ENCODE data around the gene FLYWCH2.

FLYWCH2 gene

DNA sequence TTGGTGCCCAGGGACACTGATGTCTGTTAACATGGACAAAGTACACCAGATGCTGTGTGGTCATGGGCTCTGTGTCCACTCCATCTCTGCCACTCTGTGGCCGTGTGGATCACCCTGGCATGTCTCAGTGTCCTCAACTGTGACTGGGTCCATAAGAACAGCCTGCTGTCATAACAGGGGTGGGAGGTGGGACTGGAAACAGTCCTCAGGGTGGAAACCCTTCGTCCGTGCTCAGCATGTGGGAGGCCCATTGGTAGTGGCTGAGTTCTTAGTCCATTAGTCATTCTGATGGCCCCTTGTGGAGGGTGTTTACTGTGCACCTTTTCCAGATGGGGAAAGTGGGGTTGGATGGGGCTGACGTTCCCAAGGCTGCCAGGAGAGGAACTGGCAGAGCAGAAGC lies 12.8 kb downstream of the FLYWCH2 start:
- Histone ChIP-seq H3K36me3 (ENCODE audit: insufficient read depth, low read length) (peaks cover 33% of the 10 kb centered on the region), H4K20me1 (ENCODE audit: insufficient read depth, low read length) (peaks cover 4% of the 10 kb centered on the region; the same call in 1 of the 2 replicates), H3K27ac (ENCODE audit: low read length) (no peak overlapping the region), H3K4me2 (ENCODE audit: insufficient read depth, low read length) (no peak overlapping the region), H3K4me3 (ENCODE audit: low read depth in 1 of 2, low read length in 2 of 2) (no peak overlapping the region), H3K79me2 (ENCODE audit: insufficient read depth, low read length) (peaks cover 3% of the 10 kb centered on the region), H3K4me1 (ENCODE audit: insufficient read depth, low read length) (no peaks in the 10 kb centered on the region), H3K27me3 (ENCODE audit: insufficient read depth, low read length, poor library complexity) (no peaks in the 10 kb centered on the region), H3K9ac (ENCODE audit: low read depth, low read length) (no peak overlapping the region), H3K9me3 (ENCODE audit: insufficient read depth, low read length, severe bottlenecking) (no peaks in the 10 kb centered on the region), H2AFZ (ENCODE audit: low read depth, low read length) (no peak overlapping the region)
- ATAC-seq (ENCODE audit: insufficient read depth, low read depth) (no peak), DNase-seq (no peak)
- TF ChIP-seq, protein P1, sequence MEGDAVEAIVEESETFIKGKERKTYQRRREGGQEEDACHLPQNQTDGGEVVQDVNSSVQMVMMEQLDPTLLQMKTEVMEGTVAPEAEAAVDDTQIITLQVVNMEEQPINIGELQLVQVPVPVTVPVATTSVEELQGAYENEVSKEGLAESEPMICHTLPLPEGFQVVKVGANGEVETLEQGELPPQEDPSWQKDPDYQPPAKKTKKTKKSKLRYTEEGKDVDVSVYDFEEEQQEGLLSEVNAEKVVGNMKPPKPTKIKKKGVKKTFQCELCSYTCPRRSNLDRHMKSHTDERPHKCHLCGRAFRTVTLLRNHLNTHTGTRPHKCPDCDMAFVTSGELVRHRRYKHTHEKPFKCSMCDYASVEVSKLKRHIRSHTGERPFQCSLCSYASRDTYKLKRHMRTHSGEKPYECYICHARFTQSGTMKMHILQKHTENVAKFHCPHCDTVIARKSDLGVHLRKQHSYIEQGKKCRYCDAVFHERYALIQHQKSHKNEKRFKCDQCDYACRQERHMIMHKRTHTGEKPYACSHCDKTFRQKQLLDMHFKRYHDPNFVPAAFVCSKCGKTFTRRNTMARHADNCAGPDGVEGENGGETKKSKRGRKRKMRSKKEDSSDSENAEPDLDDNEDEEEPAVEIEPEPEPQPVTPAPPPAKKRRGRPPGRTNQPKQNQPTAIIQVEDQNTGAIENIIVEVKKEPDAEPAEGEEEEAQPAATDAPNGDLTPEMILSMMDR (IDR thresholded peaks at IDR 0.05; ENCODE audit: borderline replicate concordance, extremely low read depth, low read length, poor library complexity, severe bottlenecking): no peak
- TF ChIP-seq EZH2 (IDR thresholded peaks at IDR 0.05; ENCODE audit: borderline replicate concordance, low read depth, low read length, severe bottlenecking): no peak

DNA sequence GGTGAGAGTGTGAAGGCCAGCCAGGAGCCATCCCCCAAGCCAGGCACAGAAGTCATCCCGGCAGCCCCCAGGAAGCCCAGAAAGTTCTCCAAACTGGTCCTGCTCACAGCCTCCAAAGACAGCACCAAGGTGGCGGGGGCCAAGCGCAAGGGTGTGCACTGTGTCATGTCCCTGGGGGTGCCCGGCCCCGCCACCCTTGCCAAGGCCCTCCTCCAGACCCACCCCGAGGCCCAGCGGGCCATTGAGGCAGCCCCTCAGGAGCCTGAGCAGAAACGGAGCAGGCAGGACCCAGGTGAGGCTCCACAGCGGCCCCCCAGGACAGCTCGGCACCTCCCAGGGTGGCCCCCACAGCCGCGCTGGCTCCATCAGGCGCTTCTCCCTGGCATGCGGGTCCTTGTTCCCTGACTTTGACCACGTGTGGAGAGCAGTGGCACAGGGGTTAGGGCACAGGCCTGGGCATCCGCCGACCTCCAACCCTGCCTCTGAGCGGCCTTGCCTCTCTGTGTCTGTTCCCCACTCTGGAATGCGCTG lies 13.5 kb downstream of the FLYWCH2 start:
- ATAC-seq (ENCODE audit: insufficient read depth, low read depth) (no peak), DNase-seq (no peak)
- TF ChIP-seq, protein P1 (IDR thresholded peaks at IDR 0.05; ENCODE audit: borderline replicate concordance, extremely low read depth, low read length, poor library complexity, severe bottlenecking): no peak
- TF ChIP-seq EZH2 (IDR thresholded peaks at IDR 0.05; ENCODE audit: borderline replicate concordance, low read depth, low read length, severe bottlenecking): no peak
- no peaks in the 10 kb centered on the region for H3K4me1 ChIP-seq (ENCODE audit: insufficient read depth, low read length)
- no peak overlapping the region for H2AFZ ChIP-seq (ENCODE audit: low read depth, low read length)
- no peak overlapping the region for H3K9ac ChIP-seq (ENCODE audit: low read depth, low read length)
- H3K27ac ChIP-seq (ENCODE audit: low read length): no peak overlapping the region
- peaks cover 33% of the 10 kb centered on the region for H3K36me3 ChIP-seq (ENCODE audit: insufficient read depth, low read length)
- H4K20me1 ChIP-seq (ENCODE audit: insufficient read depth, low read length): peaks cover 4% of the 10 kb centered on the region; the same call in 1 of the 2 replicates
- H3K4me2 ChIP-seq (ENCODE audit: insufficient read depth, low read length): no peak overlapping the region
- no peak overlapping the region for H3K4me3 ChIP-seq (ENCODE audit: low read depth in 1 of 2, low read length in 2 of 2)
- no peaks in the 10 kb centered on the region for H3K79me2 ChIP-seq (ENCODE audit: insufficient read depth, low read length)
- H3K27me3 ChIP-seq (ENCODE audit: insufficient read depth, low read length, poor library complexity): no peaks in the 10 kb centered on the region
- no peaks in the 10 kb centered on the region for H3K9me3 ChIP-seq (ENCODE audit: insufficient read depth, low read length, severe bottlenecking)

DNA sequence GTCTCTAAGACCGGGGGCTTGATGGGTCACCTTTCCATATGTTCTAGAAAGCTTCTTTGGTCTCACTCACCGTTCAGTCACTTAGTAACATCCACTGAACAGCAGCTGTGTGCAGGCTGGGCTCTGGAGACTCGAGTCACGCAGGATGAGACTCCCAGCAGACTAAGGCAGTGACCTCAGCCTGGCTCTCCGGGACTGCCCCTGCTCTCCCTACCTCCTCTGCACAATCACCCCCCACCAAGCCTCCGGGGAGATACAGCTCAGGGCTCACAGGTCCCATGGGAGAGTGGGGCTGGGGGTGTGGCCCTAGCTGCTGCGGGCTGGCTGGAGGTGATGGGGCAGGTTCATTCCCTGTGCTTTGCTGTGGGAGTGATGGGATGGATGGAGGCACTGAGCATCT lies 14.1 kb downstream of the FLYWCH2 start:
- no peak overlapping the region for H3K9ac ChIP-seq (ENCODE audit: low read depth, low read length)

More for the DNA sequence above, 14.1 kb downstream of the FLYWCH2 start:
- H3K27ac ChIP-seq (ENCODE audit: low read length): no peak overlapping the region
- peaks cover 33% of the 10 kb centered on the region for H3K36me3 ChIP-seq (ENCODE audit: insufficient read depth, low read length)
- H4K20me1 ChIP-seq (ENCODE audit: insufficient read depth, low read length): peaks cover 4% of the 10 kb centered on the region; the same call in 1 of the 2 replicates
- ATAC-seq (ENCODE audit: insufficient read depth, low read depth): 0 out of 3 replicates have a peak, but pooled peaks have one; percentile 35
- H3K4me2 ChIP-seq (ENCODE audit: insufficient read depth, low read length): no peak overlapping the region
- H2AFZ ChIP-seq (ENCODE audit: low read depth, low read length): no peak overlapping the region
- H3K79me2 ChIP-seq (ENCODE audit: insufficient read depth, low read length): no peaks in the 10 kb centered on the region
- TF ChIP-seq EZH2 (IDR thresholded peaks at IDR 0.05; ENCODE audit: borderline replicate concordance, low read depth, low read length, severe bottlenecking): no peak
- TF ChIP-seq, protein P1 (IDR thresholded peaks at IDR 0.05; ENCODE audit: borderline replicate concordance, extremely low read depth, low read length, poor library complexity, severe bottlenecking): no peak
- H3K9me3 ChIP-seq (ENCODE audit: insufficient read depth, low read length, severe bottlenecking): no peaks in the 10 kb centered on the region
- no peak for DNase-seq
- H3K4me3 ChIP-seq (ENCODE audit: low read depth in 1 of 2, low read length in 2 of 2): no peak overlapping the region
- no peaks in the 10 kb centered on the region for H3K4me1 ChIP-seq (ENCODE audit: insufficient read depth, low read length)
- no peaks in the 10 kb centered on the region for H3K27me3 ChIP-seq (ENCODE audit: insufficient read depth, low read length, poor library complexity)

Data from DND-41 (cell line).